Liver (tissue), 9 donors: ENCODE measurements around the gene AP1M2. TPM values are rescaled to one million over a fixed set of nuclear protein-coding genes. Genes with fewer than 3 reads are reported as not detected.

ENCODE experiments used
- DNase-seq: peaks from one replicate; pipeline ENCODE4 v3.0.0-alpha.2; 2017; ENCODE audit warnings: low spot score
- H3K27ac ChIP-seq, 2 donors: one replicate each; pipeline ENCODE4 v1.7.0; 2013; ENCODE audit warnings: inconsistent platforms in 2 of 2, low read length in 2 of 2, control low read depth in 1 of 2, low read depth in 1 of 2, mild to moderate bottlenecking in 1 of 2
- H3K27me3 ChIP-seq, 4 donors: one replicate each; pipeline versions ENCODE4 v1.6.1 to v1.7.0; 2013; ENCODE audit warnings: low read length in 3 of 4, inconsistent platforms in 1 of 4, mild to moderate bottlenecking in 1 of 4, moderate library complexity in 1 of 4; ENCODE audit not compliant: control insufficient read depth in 4 of 4, insufficient read depth in 4 of 4
- H3K36me3 ChIP-seq, 4 donors: one replicate each; pipeline versions ENCODE4 v1.6.1 to v1.7.0; 2013; ENCODE audit warnings: low read length in 3 of 4, mild to moderate bottlenecking in 3 of 4, low read depth in 1 of 4, moderate library complexity in 1 of 4; ENCODE audit not compliant: control insufficient read depth in 4 of 4, insufficient read depth in 3 of 4
- H3K4me1 ChIP-seq, 4 donors: one replicate each; pipeline versions ENCODE4 v1.6.1 to v1.7.0; 2013; ENCODE audit warnings: low read length in 3 of 4, mild to moderate bottlenecking in 3 of 4, moderate library complexity in 1 of 4; ENCODE audit not compliant: control insufficient read depth in 4 of 4, insufficient read depth in 4 of 4
- H3K4me3 ChIP-seq, 3 donors: one replicate each; pipeline versions ENCODE4 v1.6.1 to v1.7.0; 2013; ENCODE audit warnings: low read length in 3 of 3, control low read depth in 1 of 3, low read depth in 1 of 3, mild to moderate bottlenecking in 1 of 3
- H3K9ac ChIP-seq, 2 donors: one replicate each; pipeline ENCODE4 v1.7.0; 2013; ENCODE audit warnings: low read length in 2 of 2, mild to moderate bottlenecking in 2 of 2, moderate library complexity in 2 of 2, control low read depth in 1 of 2, low read depth in 1 of 2
- H3K9me3 ChIP-seq, 4 donors: one replicate each; pipeline versions ENCODE4 v1.6.1 to v1.7.0; 2013; ENCODE audit warnings: low read length in 3 of 4; ENCODE audit not compliant: control insufficient read depth in 4 of 4
- CTCF ChIP-seq: fragments of 150-350 bp; IDR thresholded peaks from 2 replicates; pipeline ENCODE4 v1.5.1; 2017; ENCODE audit warnings: improper control_type of control experiment, low read depth, low read length; ENCODE audit not compliant: missing input control
- EGR1 ChIP-seq, 2 donors: IDR thresholded peaks; 2 replicates each; pipeline ENCODE4 v1.6.1; 2016 to 2018; ENCODE audit warnings: antibody characterized with exemption in 2 of 2, low read depth in 2 of 2
- GABPA ChIP-seq, 2 donors: IDR thresholded peaks in 1 of 2; conservative IDR thresholded peaks in 1 of 2; 2 replicates each; pipeline ENCODE4 v1.6.1; 2016; ENCODE audit warnings: antibody characterized with exemption in 2 of 2, mild to moderate bottlenecking in 1 of 2, moderate library complexity in 1 of 2
- HNF4A ChIP-seq, 2 donors: conservative IDR thresholded peaks; 2 replicates each; pipeline ENCODE4 v1.6.1; 2016; ENCODE audit warnings: antibody characterized with exemption in 2 of 2, mild to moderate bottlenecking in 2 of 2
- MAX ChIP-seq: IDR thresholded peaks from 2 replicates; pipeline ENCODE4 v1.6.1; 2016; ENCODE audit warnings: antibody characterized with exemption
- RAD21 ChIP-seq, 2 donors: IDR thresholded peaks; 2 replicates each; pipeline ENCODE4 v1.6.1; 2016; ENCODE audit warnings: antibody characterized with exemption in 2 of 2, mild to moderate bottlenecking in 2 of 2
- REST ChIP-seq: IDR thresholded peaks from 2 replicates; pipeline ENCODE4 v1.6.1; 2016; ENCODE audit warnings: antibody characterized with exemption, mild to moderate bottlenecking
- RXRA ChIP-seq, 2 donors: IDR thresholded peaks; 2 replicates each; pipeline ENCODE4 v1.6.1; 2017 to 2018; ENCODE audit warnings: antibody characterized with exemption in 2 of 2, mild to moderate bottlenecking in 1 of 2
- SP1 ChIP-seq: IDR thresholded peaks from 2 replicates; pipeline ENCODE4 v1.6.1; 2018; ENCODE audit warnings: antibody characterized with exemption, mild to moderate bottlenecking
- TAF1 ChIP-seq: conservative IDR thresholded peaks from 2 replicates; pipeline ENCODE4 v1.6.1; 2016; ENCODE audit warnings: antibody characterized with exemption, mild to moderate bottlenecking
- WGBS: extraction: QIAGEN DNeasy Blood & Tissue Kit; methylation state at CpG from one replicate; pipeline ENCODE4 v1.1.7; 2013; 5-methylcytosine and 5-hydroxymethylcytosine counted together
- polyA plus RNA-seq, 2 donors: library from polyadenylated mRNA; stranded (reverse) in 1 of 2; unstranded in 1 of 2; fragments of 200-250 nt in 1 of 2; fragments of >200 nt in 1 of 2; fragmentation: Nextera tagmentation in 1 of 2; extraction: Ambion mirVana in 1 of 2; gene quantifications; one replicate each; pipeline versions ENCODE4 v1.2.1 to v1.2.3, GENCODE V29; 2013 to 2015
- total RNA-seq, 2 donors: library from RNA; depleted of rRNA; stranded (reverse); fragments of >200 nt; gene quantifications; one replicate each; pipeline ENCODE4 v1.2.3, GENCODE V29; 2014
- TF ChIP-seq, protein P1 (sequence below): IDR thresholded peaks from 2 replicates; pipeline ENCODE4 v1.6.1; 2016; ENCODE audit warnings: antibody characterized with exemption
- donor health status: healthy.
- donor health status: healthy.
- donor health status: healthy.
- donor health status: healthy.
- donor health status: healthy.

Gene AP1M2
- total and polyA plus RNA-seq, 4 donors = 0.42 to 1.3 (median 0.70) TPM

DNA sequence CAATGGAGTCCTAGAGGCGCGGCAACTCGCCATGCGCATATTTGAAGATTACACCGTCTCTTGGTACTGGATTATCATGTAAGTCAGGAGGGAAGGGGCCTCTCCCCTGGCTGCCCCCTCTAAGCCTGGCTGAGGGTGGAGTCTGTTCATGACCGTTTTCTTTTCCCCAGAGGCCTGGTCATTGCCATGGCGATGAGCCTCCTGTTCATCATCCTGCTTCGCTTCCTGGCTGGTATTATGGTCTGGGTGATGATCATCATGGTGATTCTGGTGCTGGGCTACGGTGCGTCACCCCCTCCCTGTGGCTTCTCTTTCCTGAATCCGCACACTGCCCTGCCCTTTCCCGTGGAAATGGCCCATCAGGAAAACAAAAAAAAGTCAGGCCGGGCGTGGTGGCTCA is 44.8 kb upstream of the AP1M2 start (continued):
- no peak for TF ChIP-seq REST
- no peak for TF ChIP-seq SP1
- TF ChIP-seq RXRA (IDR thresholded peaks at IDR 0.05) = no peak
- no peak for TF ChIP-seq HNF4A (conservative IDR thresholded peaks at IDR 0.05)

DNA sequence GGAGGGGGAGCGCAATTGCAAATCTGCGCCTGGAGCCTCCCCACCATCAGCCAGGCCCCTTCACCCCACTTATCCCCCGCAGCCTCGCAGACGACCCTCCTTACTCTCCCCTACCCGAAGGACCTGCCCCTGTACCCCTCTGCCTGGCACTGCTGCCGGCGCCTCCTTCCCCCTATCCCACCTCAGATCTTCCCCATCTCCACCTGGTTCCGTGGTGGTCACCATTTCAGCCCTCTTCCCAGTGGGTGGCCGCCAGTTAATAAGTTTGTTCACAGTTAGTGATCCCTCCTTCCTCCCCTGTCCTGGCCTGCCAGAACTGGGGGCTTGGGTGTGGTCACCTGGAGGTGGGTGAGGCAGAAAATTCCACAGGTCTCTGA is 38.6 kb upstream of the AP1M2 start:
- Histone ChIP-seq H3K36me3 (peaks cover 0 to 5% (median under 1%) of the 10 kb centered on the region in 4 donors), H3K4me1 (peaks cover 0 to 9% (median 6%) of the 10 kb centered on the region in 4 donors), H3K9me3 (no peaks in the 10 kb centered on the region), H3K27me3 (no peaks in the 10 kb centered on the region), H3K9ac (no peak overlapping the region), H3K27ac (peak overlapping the region in 1 of 2 donors; percentile 35), H3K4me3 (peak overlapping the region in 2 of 3 donors; percentile 24 to 50)
- 36% methylated on average over 10 of the region's 10 CpGs for WGBS
- DNase-seq = no peak
- TF ChIP-seq TAF1 (no peak), MAX (no peak)

- Histone ChIP-seq H3K9me3 (no peaks in the 10 kb centered on the region), H3K9ac (no peak within 1 kb of the TSS), H3K36me3 (peaks cover 0 to 5% (median under 1%) of the 10 kb centered on the region in 4 donors), H3K4me3 (peak within 1 kb of the TSS in 2 of 3 donors; percentile 24 to 50), H3K4me1 (peaks cover 0 to 9% (median 6%) of the 10 kb centered on the region in 4 donors), H3K27ac (peak within 1 kb of the TSS in 1 of 2 donors; percentile 35), H3K27me3 (no peaks in the 10 kb centered on the region)
- DNase-seq = peak; percentile 64
- 17% methylated on average over 53 of the region's 53 CpGs for WGBS
- TF ChIP-seq RXRA (IDR thresholded peaks at IDR 0.05) (peak in 1 of 2 donors; percentile 23), CTCF (no peak)
These were observed 38.1 kb upstream of the AP1M2 start, which contains the start of gene SLC44A2 for GRCh38 chr19:10625003-10625761. SLC44A2 (plus strand) TSS chr19:10625553; CDS start chr19:10625634, 81 bp downstream.

- Histone ChIP-seq H3K27me3 (no peaks in the 10 kb centered on the region), H3K9ac (no peak overlapping the region), H3K9me3 (no peaks in the 10 kb centered on the region), H3K4me1 (peaks cover 0 to 9% (median 6%) of the 10 kb centered on the region in 4 donors), H3K4me3 (no peak overlapping the region), H3K36me3 (peaks cover 0 to 5% (median under 1%) of the 10 kb centered on the region in 4 donors), H3K27ac (no peak overlapping the region)
- TF ChIP-seq, protein P1, sequence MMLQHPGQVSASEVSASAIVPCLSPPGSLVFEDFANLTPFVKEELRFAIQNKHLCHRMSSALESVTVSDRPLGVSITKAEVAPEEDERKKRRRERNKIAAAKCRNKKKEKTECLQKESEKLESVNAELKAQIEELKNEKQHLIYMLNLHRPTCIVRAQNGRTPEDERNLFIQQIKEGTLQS = no peak
- TF ChIP-seq HNF4A (conservative IDR thresholded peaks at IDR 0.05) (no peak), CTCF (no peak), GABPA (IDR thresholded peaks at IDR 0.05 in 1 of 2, conservative IDR thresholded peaks at IDR 0.05 in 1 of 2) (no peak), MAX (no peak), EGR1 (IDR thresholded peaks at IDR 0.05; ENCODE audit: low read depth in 2 of 2) (no peak), RXRA (IDR thresholded peaks at IDR 0.05) (no peak), SP1 (no peak), RAD21 (IDR thresholded peaks at IDR 0.05) (no peak)
- WGBS = 77% methylated on average over 6 of the region's 6 CpGs
- no peak for DNase-seq
These were observed 37.5 kb upstream of the AP1M2 start for GRCh38 chr19:10624585-10624984.
